IMR-90 (cell line): ENCODE results near the gene GRID1. TPM values are rescaled to one million over a fixed set of nuclear protein-coding genes. Genes with fewer than 3 reads are reported as not detected.

Source experiments
- ATAC-seq: fragments of 200-7000 bp; cut with Tn5 transposase; 2 replicates; pipeline ENCODE4 v1.9.1; 2020; ENCODE audit warnings: low read depth, mild to moderate bottlenecking, moderate library complexity
- BruUV-seq: library from RNA; stranded (reverse); fragments of 400-500 nt; replicated peaks from 2 replicates; lab custom pipeline; 2021; lab: Mats Ljungman, UMichigan
- CTCF ChIA-PET: fragments of 300-600 bp; formaldehyde crosslinking; extraction: SDS; loops from one replicate; lab custom pipeline; 2021; ENCODE audit warnings: antibody characterized with exemption; lab: Yijun Ruan, JAX
- POLR2A ChIA-PET: fragments of 300-600 bp; sonication (Branson Sonifier 250); formaldehyde crosslinking; loops from one replicate; lab custom pipeline; 2022; ENCODE audit warnings: antibody characterized with exemption; ENCODE audit not compliant: unreplicated experiment; lab: Charles Lee
- DNase-seq: peaks from one replicate; pipeline ENCODE4 v3.0.0; 2013
- H2AFZ ChIP-seq: replicated peaks from 2 replicates; pipeline ENCODE3; 2013; ENCODE audit warnings: low read length, mild to moderate bottlenecking; ENCODE audit not compliant: poor library complexity
- H2AK5ac ChIP-seq: 2 replicates; pipeline ENCODE4 v1.6.1; 2013; ENCODE audit warnings: low read depth, low read length, inconsistent platforms
- H2AK9ac ChIP-seq: replicated peaks from 2 replicates; pipeline ENCODE3; 2013; ENCODE audit warnings: mild to moderate bottlenecking, low read depth, low read length, moderate library complexity; ENCODE audit not compliant: poor library complexity
- H2BK120ac ChIP-seq: 2 replicates; pipeline ENCODE4 v1.6.1; 2013; ENCODE audit warnings: low read depth, low read length, inconsistent platforms
- H2BK15ac ChIP-seq: 3 replicates; pipeline ENCODE4 v1.6.1; 2013; ENCODE audit warnings: low read depth, low read length, inconsistent platforms
- H2BK20ac ChIP-seq: 2 replicates; pipeline ENCODE4 v1.6.1; 2013; ENCODE audit warnings: low read depth, mild to moderate bottlenecking, inconsistent platforms, low read length, moderate library complexity
- H2BK5ac ChIP-seq: 2 replicates; pipeline ENCODE4 v1.6.1; 2013; ENCODE audit warnings: mild to moderate bottlenecking, low read depth, low read length, inconsistent platforms; ENCODE audit not compliant: poor library complexity, severe bottlenecking
- H3K14ac ChIP-seq: replicated peaks from 2 replicates; pipeline ENCODE4 v1.6.1; 2013; ENCODE audit warnings: low read depth, low read length, inconsistent platforms
- H3K18ac ChIP-seq: 2 replicates; pipeline ENCODE4 v1.6.1; 2013; ENCODE audit warnings: low read depth, low read length, control low read depth
- H3K23ac ChIP-seq: 2 replicates; pipeline ENCODE4 v1.6.1; 2013; ENCODE audit warnings: low read depth, low read length, inconsistent platforms
- H3K27ac ChIP-seq: 2 replicates; pipeline ENCODE4 v1.5.1; 2013; ENCODE audit warnings: mild to moderate bottlenecking, control low read depth, low read length; ENCODE audit not compliant: insufficient read depth
- H3K27me3 ChIP-seq: 2 replicates; pipeline ENCODE4 v1.6.1; 2013; ENCODE audit warnings: low read length; ENCODE audit not compliant: control insufficient read depth, insufficient read depth
- H3K36me3 ChIP-seq: 2 replicates; pipeline ENCODE4 v1.6.1; 2013; ENCODE audit warnings: low read length, mixed read lengths; ENCODE audit not compliant: control insufficient read depth, insufficient read depth
- H3K4ac ChIP-seq: 2 replicates; pipeline ENCODE4 v1.6.1; 2013; ENCODE audit warnings: low read depth, low read length, inconsistent platforms
- H3K4me1 ChIP-seq: 2 replicates; pipeline ENCODE4 v1.6.1; 2013; ENCODE audit warnings: low read length, mixed read lengths; ENCODE audit not compliant: control insufficient read depth, insufficient read depth
- H3K4me2 ChIP-seq: 2 replicates; pipeline ENCODE4 v1.6.1; 2013; ENCODE audit warnings: low read depth, mild to moderate bottlenecking, control low read depth, low read length, moderate library complexity
- H3K4me3 ChIP-seq: 2 replicates; pipeline ENCODE4 v1.5.1; 2013; ENCODE audit warnings: low read depth, mild to moderate bottlenecking, control low read depth, low read length, moderate library complexity; ENCODE audit not compliant: insufficient read depth
- H3K56ac ChIP-seq: 2 replicates; pipeline ENCODE4 v1.6.1; 2013; ENCODE audit warnings: low read length, inconsistent platforms; ENCODE audit not compliant: insufficient read depth; ENCODE audit errors: extremely low read depth
- H3K79me1 ChIP-seq, 2 experiments: 2 replicates each; pipeline ENCODE4 v1.6.1; 2013; ENCODE audit warnings: low read length in 2 of 2, inconsistent platforms in 1 of 2, low read depth in 1 of 2
- H3K9ac ChIP-seq: 2 replicates; pipeline ENCODE4 v1.6.1; 2013; ENCODE audit warnings: low read depth, low read length, control low read depth
- H3K9me1 ChIP-seq: 2 replicates; pipeline ENCODE4 v1.6.1; 2013; ENCODE audit warnings: low read length, inconsistent platforms; ENCODE audit not compliant: insufficient read depth
- H3K9me3 ChIP-seq: 2 replicates; pipeline ENCODE4 v1.6.1; 2013; ENCODE audit warnings: low read length; ENCODE audit not compliant: control insufficient read depth, insufficient read depth
- H4K20me1 ChIP-seq: 2 replicates; pipeline ENCODE4 v1.6.1; 2013; ENCODE audit warnings: low read length, inconsistent platforms; ENCODE audit not compliant: insufficient read depth
- H4K5ac ChIP-seq: 2 replicates; pipeline ENCODE4 v1.6.1; 2013; ENCODE audit warnings: mild to moderate bottlenecking, low read depth, low read length, control low read depth
- H4K8ac ChIP-seq, 2 experiments: 2 replicates each; pipeline ENCODE4 v1.6.1; 2013; ENCODE audit warnings: low read depth in 2 of 2, low read length in 2 of 2, control low read depth in 1 of 2, inconsistent platforms in 1 of 2
- H4K91ac ChIP-seq: 2 replicates; pipeline ENCODE4 v1.6.1; 2013; ENCODE audit warnings: low read depth, low read length, inconsistent platforms; ENCODE audit not compliant: insufficient read depth
- CHD1 ChIP-seq: IDR thresholded peaks from 2 replicates; pipeline ENCODE4 v1.6.1; 2012; ENCODE audit warnings: low read depth, low read length, improper control_type of control experiment
- RFX5 ChIP-seq: IDR thresholded peaks from 2 replicates; pipeline ENCODE4 v1.8.0; 2012; ENCODE audit warnings: low read depth, mild to moderate bottlenecking, low read length, moderate library complexity
- USF2 ChIP-seq: fragments of 150-350 bp; IDR thresholded peaks from 2 replicates; pipeline ENCODE4 v1.6.1; 2017; ENCODE audit warnings: mild to moderate bottlenecking, antibody characterized with exemption, low read length, low read depth
- WGBS, 2 experiments: methylation state at CpG; one replicate each; pipeline versions ENCODE4 v1.1.5 to v1.1.7; 2013; ENCODE audit warnings: missing lambda C conversion rate in 2 of 2; ENCODE audit not compliant: insufficient read length in 1 of 2; ENCODE audit errors: extremely low coverage in 2 of 2; 5-methylcytosine and 5-hydroxymethylcytosine counted together
- dilution Hi-C: fragments of 300-500 bp; cut with HindIII; formaldehyde crosslinking; loops from one replicate; pipeline ENCODE4 v1.14.3; 2018; ENCODE audit warnings: low sequenced_read_pairs; ENCODE audit not compliant: unreplicated experiment
- in situ Hi-C: fragments of 300-500 bp; cut with MboI; formaldehyde crosslinking; loops from 3 replicates; pipeline ENCODE4 v1.14.3; 2019; ENCODE audit warnings: low sequenced_read_pairs, inconsistent platforms, mixed read lengths
- intact Hi-C: fragments of 100-400 bp; cut with micrococcal nuclease; formaldehyde crosslinking; loops from 2 replicates; pipeline ENCODE4 v1.10.0; 2022
- polyA plus RNA-seq, 3 experiments: library from polyadenylated mRNA; depleted of rRNA; stranded (reverse); fragments of >200 nt; gene quantifications; 2 replicates each; pipeline ENCODE4 v1.2.3, GENCODE V29; 2012; ENCODE audit warnings: low replicate concordance in 1 of 3
- total RNA-seq: library from RNA; depleted of rRNA; stranded (reverse); fragments of >200 nt; gene quantifications from 2 replicates; pipeline ENCODE4 v1.2.3, GENCODE V29; 2012

The GRID1 gene
- total and polyA plus RNA-seq, 2 of the 4 experiments (the other 2 are of a cell fraction) = not detected

- no peak overlapping the region for H4K91ac ChIP-seq
- BruUV-seq = no TSS peak
- H4K5ac ChIP-seq = no peak overlapping the region
- H3K4me3 ChIP-seq = no peak overlapping the region
- H3K9ac ChIP-seq = no peak overlapping the region
- H3K18ac ChIP-seq = no peak overlapping the region
- no peak overlapping the region for H2AFZ ChIP-seq
- TF ChIP-seq USF2 (no peak), RFX5 (no peak), CHD1 (no peak)
- H4K8ac ChIP-seq = no peak overlapping the region
- no peak overlapping the region for H3K23ac ChIP-seq
- H3K27me3 ChIP-seq = no peaks in the 10 kb centered on the region
- H4K20me1 ChIP-seq = no peaks in the 10 kb centered on the region
- dilution Hi-C loops (no loop called here), in situ Hi-C loops (no loop called here), intact Hi-C loops (no loop called here)
- POLR2A ChIA-PET = no interaction called here
- no peaks in the 10 kb centered on the region for H3K36me3 ChIP-seq
- H3K79me1 ChIP-seq = no peaks in the 10 kb centered on the region
- H2AK9ac ChIP-seq = no peak overlapping the region
- H2BK15ac ChIP-seq = no peak overlapping the region
- H3K4me1 ChIP-seq = no peaks in the 10 kb centered on the region
- H2BK5ac ChIP-seq = no peak overlapping the region
- DNase-seq = peak; percentile 10
- H3K4me2 ChIP-seq = no peak overlapping the region
- H3K4ac ChIP-seq = no peak overlapping the region
- H3K14ac ChIP-seq = no peak overlapping the region
- no peak overlapping the region for H2AK5ac ChIP-seq
- WGBS, 2 experiments = 17% methylated on average over 2 of the region's 11 CpGs; no CpG with 5 or more reads in 1 of the 2 experiments
- no peak overlapping the region for H3K56ac ChIP-seq
- H3K27ac ChIP-seq = no peak overlapping the region
- H3K9me1 ChIP-seq = no peaks in the 10 kb centered on the region
- no peaks in the 10 kb centered on the region for H3K9me3 ChIP-seq
- H2BK20ac ChIP-seq = no peak overlapping the region
- CTCF ChIA-PET = no interaction called here
- no peak overlapping the region for H2BK120ac ChIP-seq
- ATAC-seq = peak; percentile 67
Measured at GRCh38 chr10:86203162-86203905, 163.3 kb downstream of the GRID1 start.
